ENCODE measurements around the gene INO80D.

- TF ChIP-seq, protein P1, sequence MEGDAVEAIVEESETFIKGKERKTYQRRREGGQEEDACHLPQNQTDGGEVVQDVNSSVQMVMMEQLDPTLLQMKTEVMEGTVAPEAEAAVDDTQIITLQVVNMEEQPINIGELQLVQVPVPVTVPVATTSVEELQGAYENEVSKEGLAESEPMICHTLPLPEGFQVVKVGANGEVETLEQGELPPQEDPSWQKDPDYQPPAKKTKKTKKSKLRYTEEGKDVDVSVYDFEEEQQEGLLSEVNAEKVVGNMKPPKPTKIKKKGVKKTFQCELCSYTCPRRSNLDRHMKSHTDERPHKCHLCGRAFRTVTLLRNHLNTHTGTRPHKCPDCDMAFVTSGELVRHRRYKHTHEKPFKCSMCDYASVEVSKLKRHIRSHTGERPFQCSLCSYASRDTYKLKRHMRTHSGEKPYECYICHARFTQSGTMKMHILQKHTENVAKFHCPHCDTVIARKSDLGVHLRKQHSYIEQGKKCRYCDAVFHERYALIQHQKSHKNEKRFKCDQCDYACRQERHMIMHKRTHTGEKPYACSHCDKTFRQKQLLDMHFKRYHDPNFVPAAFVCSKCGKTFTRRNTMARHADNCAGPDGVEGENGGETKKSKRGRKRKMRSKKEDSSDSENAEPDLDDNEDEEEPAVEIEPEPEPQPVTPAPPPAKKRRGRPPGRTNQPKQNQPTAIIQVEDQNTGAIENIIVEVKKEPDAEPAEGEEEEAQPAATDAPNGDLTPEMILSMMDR (IDR thresholded peaks at IDR 0.05) = no peak
- TF ChIP-seq ZFX (IDR thresholded peaks at IDR 0.05; ENCODE audit: borderline replicate concordance) = no peak
These were observed 83.5 kb downstream of the INO80D start for GRCh38 chr2:206002440-206002839.
